Measurements from ENCODE around the gene RTN4RL2.

The RTN4RL2 gene

DNA sequence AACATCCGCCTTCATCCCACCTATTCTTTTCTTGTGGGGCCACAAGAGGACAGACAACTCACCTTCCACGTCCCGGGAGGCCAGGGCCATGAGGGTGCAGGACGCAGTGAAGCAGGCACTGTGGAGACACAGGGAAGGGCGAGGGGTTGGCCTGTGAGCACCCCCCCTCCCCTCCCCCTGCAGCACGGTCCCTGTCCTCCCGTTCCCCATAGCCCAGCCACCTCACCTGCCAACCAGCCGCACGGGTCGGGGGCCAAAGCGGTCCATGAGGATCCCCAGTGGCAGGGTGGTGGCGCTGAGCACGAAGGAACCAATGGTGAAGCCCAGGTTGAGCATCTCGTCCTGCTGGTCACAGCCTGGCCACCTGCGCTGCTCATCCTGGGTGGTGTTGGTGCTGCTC lies 40.6 kb downstream of the RTN4RL2 start:
- no peak overlapping the region for H3K4me3 ChIP-seq (ENCODE audit: low read depth, low read length)
- TF ChIP-seq, protein P1, sequence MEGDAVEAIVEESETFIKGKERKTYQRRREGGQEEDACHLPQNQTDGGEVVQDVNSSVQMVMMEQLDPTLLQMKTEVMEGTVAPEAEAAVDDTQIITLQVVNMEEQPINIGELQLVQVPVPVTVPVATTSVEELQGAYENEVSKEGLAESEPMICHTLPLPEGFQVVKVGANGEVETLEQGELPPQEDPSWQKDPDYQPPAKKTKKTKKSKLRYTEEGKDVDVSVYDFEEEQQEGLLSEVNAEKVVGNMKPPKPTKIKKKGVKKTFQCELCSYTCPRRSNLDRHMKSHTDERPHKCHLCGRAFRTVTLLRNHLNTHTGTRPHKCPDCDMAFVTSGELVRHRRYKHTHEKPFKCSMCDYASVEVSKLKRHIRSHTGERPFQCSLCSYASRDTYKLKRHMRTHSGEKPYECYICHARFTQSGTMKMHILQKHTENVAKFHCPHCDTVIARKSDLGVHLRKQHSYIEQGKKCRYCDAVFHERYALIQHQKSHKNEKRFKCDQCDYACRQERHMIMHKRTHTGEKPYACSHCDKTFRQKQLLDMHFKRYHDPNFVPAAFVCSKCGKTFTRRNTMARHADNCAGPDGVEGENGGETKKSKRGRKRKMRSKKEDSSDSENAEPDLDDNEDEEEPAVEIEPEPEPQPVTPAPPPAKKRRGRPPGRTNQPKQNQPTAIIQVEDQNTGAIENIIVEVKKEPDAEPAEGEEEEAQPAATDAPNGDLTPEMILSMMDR (IDR thresholded peaks at IDR 0.05; ENCODE audit: control insufficient read depth, extremely low read depth, insufficient read depth): no peak
- DNase-seq (ENCODE audit: low read depth): no peak

DNA sequence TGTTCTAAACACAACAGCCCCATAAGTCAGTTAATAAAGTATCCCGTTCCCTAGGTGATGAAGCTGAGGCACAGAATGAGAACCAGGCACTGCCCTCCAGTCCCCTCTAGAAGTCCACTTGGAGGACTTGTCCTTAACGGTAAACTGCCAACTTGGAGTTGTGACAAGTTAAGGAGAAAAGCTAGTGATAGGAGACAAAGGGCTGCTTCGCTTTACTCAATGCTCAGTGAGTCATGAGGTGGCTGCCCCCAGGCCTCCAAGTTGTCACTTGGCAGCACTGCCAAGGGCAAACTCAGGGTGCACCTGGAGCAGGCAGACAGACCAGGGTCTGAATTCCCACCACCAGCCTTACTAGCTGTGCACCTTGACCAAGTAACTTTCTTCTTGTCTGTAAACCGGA lies 41.6 kb downstream of the RTN4RL2 start:
- no peak overlapping the region for H3K4me3 ChIP-seq (ENCODE audit: low read depth, low read length)
- TF ChIP-seq, protein P1 (IDR thresholded peaks at IDR 0.05; ENCODE audit: control insufficient read depth, extremely low read depth, insufficient read depth): no peak
- DNase-seq (ENCODE audit: low read depth): no peak

DNA sequence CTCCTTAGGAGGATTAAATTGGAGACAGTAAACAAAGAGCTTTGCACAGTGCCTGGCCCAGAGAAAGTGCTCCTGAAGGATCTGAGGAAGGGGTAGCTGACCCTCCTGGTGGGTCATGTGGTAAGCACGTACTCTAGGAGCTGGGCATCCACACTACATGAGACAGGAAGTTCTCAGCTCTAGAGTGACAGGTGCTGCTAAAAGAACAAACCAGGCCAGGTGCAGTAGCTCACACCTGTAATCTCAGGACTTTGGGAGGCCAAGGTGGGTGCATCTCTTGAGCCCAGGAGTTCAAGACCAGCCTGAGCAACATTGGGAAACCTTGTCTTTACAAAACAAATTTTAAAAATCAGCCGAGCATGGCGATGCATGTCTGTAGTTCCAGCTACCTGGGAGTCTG lies 42.0 kb downstream of the RTN4RL2 start:
- no peak overlapping the region for H3K4me3 ChIP-seq (ENCODE audit: low read depth, low read length)
- DNase-seq (ENCODE audit: low read depth): no peak
- TF ChIP-seq, protein P1 (IDR thresholded peaks at IDR 0.05; ENCODE audit: control insufficient read depth, extremely low read depth, insufficient read depth): no peak

GRCh38 chr11:57502870-57503269 lies 42.5 kb downstream of the RTN4RL2 start:
- peak; percentile 94 for DNase-seq (ENCODE audit: low read depth)
- no peak overlapping the region for H3K4me3 ChIP-seq (ENCODE audit: low read depth, low read length)
- TF ChIP-seq, protein P1 (IDR thresholded peaks at IDR 0.05; ENCODE audit: control insufficient read depth, extremely low read depth, insufficient read depth): no peak

GRCh38 chr11:57504511-57504910 lies 44.2 kb downstream of the RTN4RL2 start:
- TF ChIP-seq, protein P1 (IDR thresholded peaks at IDR 0.05; ENCODE audit: control insufficient read depth, extremely low read depth, insufficient read depth): no peak
- no peak for DNase-seq (ENCODE audit: low read depth)
- no peak overlapping the region for H3K4me3 ChIP-seq (ENCODE audit: low read depth, low read length)

DNA sequence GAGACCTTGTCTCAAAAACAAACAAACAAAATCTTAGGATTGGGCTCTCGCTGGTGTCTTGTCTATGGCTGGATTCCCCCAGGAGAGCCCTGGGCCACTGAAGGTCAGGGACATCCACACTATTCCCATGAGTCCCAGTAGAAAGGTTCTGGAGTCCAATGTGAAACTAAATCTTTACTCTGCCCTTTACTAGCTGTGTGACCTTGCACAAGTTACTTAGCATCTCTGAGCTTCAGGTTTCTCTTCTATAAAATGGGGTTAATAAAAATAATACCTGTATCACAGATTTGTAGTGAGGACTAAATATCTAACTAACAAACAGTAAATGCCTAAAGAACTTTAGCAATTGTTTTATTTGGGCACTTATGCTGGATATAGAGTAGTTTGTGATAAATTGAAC lies 46.2 kb downstream of the RTN4RL2 start:
- H3K4me3 ChIP-seq (ENCODE audit: low read depth, low read length): no peak overlapping the region
- no peak for DNase-seq (ENCODE audit: low read depth)
- TF ChIP-seq, protein P1 (IDR thresholded peaks at IDR 0.05; ENCODE audit: control insufficient read depth, extremely low read depth, insufficient read depth): no peak

- H3K4me3 ChIP-seq (ENCODE audit: low read depth, low read length): no peak overlapping the region
These were observed 48.2 kb downstream of the RTN4RL2 start for GRCh38 chr11:57508341-57509170.

More at GRCh38 chr11:57508341-57509170, 48.2 kb downstream of the RTN4RL2 start:
- TF ChIP-seq, protein P1 (IDR thresholded peaks at IDR 0.05; ENCODE audit: control insufficient read depth, extremely low read depth, insufficient read depth): no peak
- no peak for DNase-seq (ENCODE audit: low read depth)

Data from LNCaP clone FGC (cell line).